ENCODE results near the gene STAT1.
"Not testable (repeated sequence)": the region's sequence is repeated elsewhere in the genome, so short reads cannot be mapped to it uniquely, and the experiment has no call there.

Gene STAT1

DNA sequence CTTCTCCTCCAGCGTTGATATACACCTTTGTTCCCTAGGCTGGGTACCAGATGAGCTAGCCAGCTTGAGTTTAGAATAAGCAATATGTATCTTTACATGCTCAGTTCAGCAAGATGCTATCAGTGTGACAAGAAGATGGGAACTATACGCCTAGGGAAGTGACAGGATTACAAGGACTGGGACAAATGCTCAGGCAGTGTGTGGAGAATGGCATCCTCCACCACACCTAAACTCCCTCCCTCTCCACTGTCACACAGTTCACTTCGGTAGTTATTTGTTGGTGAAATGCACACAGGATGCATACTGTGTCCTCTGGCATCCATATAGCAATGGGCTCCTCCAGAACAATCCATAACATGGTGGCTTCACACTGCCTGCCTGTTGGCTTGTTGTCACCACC lies 7.7 kb downstream of the STAT1 start:
- DNase-seq: no peak

DNA sequence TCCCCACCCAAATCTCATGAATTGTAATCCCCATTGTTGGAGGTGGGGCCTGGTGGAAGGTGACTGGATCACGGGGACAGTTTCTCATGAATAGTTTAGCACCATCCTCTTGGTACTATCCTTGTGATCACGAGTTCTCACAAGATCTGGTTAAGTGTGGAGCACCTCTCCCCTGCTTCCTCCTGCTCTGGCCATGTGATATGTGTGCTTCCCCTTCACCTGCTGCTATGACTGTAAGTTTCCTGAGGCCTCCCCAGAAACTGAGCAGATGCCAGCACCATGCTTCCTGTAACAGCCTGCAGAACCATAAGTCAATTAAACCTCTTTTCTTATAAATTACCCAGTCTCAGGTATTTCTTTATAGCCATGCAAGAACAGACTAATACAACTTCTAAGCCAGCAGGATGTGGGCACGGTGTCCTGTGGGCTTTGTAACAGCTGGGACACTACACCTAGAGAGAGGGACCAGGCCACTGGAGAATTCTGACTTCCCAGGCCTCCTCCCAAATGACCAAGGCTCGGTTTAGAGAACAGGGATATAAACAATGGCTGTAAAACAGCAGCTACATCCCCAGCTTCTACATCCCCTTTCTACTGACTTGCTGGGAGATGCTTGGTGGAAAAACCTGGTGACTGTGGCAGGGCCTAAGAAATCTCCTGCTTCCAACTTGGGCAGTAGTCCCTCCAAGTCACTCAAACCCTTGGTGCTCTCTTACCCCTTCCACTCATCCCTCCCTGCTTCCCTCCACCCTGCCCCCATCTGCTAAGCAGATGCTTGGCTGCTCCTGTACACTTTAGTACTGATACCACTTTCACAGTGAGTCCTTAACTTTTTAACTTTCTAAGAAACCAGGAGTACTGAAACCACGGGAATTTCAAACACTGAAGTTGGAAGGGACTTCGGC lies 10.3 kb downstream of the STAT1 start:
- DNase-seq: no peak

DNA sequence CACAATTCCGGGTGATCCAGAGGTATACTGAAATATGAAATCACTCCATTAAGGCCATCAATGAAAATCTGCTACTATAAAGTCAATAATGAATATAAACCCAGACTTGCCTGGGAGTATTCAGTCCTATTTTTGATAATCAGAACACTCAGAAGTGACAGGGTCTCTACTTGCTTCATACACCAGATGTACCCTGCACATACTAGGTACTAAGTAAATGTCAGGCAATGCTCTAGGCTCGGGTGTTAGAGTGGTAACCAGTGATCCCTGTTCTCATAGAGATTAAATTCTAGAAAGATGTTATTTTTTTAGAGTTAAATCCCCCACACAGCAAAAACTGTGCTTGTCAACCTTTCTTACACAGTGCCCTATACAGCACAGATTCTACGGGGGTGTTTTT lies 12.3 kb downstream of the STAT1 start:
- no peak for DNase-seq

GRCh38 chr2:191001032-191001431 lies 12.9 kb downstream of the STAT1 start:
- no peak for DNase-seq

DNA sequence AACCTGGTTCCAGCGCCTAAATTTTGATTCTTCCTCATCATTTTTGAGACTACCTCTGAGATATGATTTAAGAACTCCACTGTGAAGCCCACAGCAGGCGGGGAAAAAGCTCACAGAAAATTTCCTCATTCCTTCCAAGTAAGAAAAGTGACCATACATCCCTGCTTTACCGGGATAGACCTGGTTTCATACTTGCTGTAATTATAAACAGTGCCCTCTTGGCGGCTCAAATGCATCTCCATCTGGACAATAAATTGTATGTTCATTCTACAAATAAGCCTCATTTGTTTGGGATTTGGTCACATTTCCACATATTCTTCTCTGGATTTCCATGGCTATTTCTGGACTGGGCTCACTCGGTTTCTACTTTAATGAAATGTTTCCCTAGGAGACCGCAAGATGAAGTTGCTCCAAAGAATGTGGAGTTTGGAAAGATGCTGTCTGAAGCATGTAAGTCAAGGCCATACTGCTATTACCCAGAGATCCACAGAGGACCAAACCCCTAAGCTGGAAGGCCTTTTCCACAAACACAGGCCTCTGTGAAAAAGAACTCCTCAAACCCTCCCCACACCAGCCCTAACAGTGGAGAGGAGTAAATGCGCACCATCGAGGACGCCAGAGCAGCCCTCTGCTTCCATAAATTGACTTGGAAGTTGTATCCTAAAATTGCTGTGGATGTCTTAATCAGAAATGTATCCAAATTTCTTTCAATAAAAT lies 13.9 kb downstream of the STAT1 start:
- DNase-seq: no peak

DNA sequence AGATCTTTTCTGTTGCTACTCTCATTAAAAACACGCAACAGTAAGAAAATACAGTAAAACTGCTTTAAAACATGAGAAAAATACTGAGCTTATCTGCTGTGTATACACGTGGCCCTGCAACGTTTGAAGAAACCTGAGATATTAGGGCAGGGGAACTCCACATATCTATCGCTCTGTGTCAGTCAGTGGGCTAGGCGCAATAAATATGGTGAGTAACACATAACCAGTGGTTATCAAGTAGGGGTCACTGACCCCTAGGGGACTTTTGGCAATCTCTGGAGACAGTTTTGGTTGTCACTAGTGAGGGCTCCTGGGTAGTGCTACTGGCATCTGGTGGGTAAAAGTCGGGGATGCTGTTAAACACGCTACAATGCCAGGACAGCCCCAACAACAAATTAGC lies 14.9 kb downstream of the STAT1 start:
- no peak for DNase-seq

- DNase-seq: no peak
Observed at GRCh38 chr2:190997526-190998113, 16.4 kb downstream of the STAT1 start.

- no peak for DNase-seq
Observed at GRCh38 chr2:190996947-190997346, 17.0 kb downstream of the STAT1 start.

GRCh38 chr2:190996338-190996946 lies 17.5 kb downstream of the STAT1 start:
- DNase-seq: no peak

DNA sequence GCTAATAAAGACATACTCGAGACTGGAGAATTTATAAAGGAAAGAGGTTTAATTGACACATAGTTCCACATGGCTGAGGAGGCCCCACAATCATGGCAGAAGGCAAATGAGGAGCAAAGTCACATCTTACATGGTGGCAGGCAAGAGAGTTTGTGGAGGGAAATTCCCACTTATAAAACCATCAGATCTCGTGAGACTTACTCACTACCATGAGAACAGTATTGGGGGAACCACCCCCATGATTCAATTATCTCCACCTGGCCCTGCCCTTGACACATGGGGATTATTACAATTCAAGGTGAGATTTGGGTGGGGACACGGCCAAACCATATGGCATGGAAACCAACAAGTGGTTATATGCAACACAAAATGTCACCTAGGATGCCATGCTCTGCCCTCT lies 18.7 kb downstream of the STAT1 start:
- DNase-seq: not testable (repeated sequence)

GRCh38 chr2:190994148-190994547 lies 19.8 kb downstream of the STAT1 start:
- no peak for DNase-seq

GRCh38 chr2:190993292-190993643 lies 20.7 kb downstream of the STAT1 start:
- no peak for DNase-seq

- no peak for DNase-seq
Observed at GRCh38 chr2:190990132-190990531, 23.8 kb downstream of the STAT1 start.

GRCh38 chr2:190988910-190989309 lies 25.1 kb downstream of the STAT1 start:
- no peak for DNase-seq

DNA sequence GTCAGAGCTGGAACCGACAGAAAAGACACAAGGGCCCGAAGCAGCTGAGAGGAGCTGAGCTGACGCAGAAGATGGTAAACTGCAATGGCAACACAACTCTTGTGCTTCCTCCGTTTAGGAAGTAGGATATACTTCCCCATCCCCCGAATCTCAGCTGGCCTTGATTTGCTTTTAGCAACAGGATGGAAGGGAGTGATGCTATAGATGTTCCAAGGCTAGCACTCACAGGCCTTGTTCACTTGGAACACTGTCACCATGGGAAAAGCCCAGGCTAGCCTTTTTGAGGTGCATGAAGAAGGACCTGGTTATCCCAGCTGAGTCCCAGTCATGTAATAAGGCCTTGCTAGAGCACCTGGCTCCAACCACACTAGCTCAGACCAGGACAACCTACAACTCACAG lies 26.0 kb downstream of the STAT1 start:
- DNase-seq: no peak

- DNase-seq: no peak
Observed at GRCh38 chr2:190987116-190987515, 26.9 kb downstream of the STAT1 start.

DNA sequence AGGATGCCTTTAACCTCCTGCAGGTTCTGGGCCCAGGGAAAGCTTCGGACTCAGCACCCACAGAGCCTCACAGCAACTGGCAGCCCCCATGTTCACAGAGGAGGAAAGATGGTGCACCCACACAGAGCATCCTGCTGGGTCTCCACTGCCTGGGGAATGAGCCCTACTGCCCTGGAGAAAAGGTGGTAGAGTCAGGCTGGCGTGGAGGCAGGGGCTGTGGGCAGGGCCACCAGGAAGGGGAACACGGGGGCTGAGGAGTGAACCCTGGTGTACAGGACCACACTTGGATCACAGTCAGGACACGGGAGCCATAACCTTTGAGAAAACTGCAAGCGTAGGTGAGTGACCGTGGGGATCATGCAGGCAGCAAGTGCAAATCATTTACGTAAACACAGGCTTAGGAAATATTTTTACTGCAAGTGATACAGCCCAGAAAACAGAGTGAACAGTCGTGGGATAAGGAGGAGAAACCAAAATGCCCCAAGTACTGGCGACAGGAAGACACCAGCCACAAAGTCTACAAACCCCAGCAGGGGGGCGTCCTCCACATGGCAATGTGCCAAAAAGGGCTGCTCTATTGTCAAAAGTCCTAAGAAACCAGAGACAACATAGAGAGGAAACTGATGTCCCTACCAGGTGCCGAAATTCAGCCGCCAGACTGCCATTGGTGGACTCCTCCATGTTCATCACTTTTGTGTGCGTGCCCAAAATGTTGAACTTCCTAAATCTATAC lies 27.6 kb downstream of the STAT1 start:
- no peak for DNase-seq

DNA sequence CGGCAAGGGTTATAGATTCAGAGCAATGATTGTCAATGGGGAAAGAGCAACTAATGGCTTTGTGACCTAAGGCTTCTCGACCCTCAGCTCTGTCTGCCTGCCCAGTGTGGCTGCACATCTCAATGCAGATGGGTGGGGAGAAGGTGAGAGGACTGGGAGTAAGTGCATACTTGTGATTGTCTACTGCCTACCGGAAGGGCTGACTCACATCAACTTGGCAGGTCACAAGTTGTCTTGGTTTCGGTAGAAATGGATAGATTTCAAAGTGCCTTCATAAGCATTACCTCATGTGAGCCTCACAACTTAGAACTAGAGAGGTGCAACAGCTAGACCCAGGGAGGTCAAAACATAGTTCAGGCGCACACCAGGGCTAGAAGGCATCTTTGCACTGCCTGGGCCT lies 29.4 kb downstream of the STAT1 start:
- no peak for DNase-seq

GRCh38 chr2:190982262-190983034 lies 31.5 kb downstream of the STAT1 start:
- no peak for DNase-seq

DNA sequence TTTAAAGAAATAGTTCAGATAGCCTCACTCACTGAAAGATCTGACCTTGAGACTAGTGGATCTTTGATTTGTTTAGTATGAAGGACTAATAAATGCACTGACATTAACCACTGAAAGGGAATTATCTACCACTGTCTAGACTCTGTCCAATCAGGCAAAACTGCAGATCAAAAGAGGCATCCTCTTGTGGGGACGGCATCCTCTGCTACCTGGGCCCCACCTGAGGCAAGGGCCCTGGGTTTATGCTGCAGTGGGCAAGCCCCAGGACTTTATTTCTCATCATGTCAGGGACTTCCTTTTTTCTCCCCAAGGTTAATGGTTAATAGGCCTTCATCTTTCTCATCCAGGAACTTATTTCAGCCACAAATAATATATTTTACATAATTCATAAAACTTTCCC lies 32.2 kb downstream of the STAT1 start:
- DNase-seq: no peak

GRCh38 chr2:190981333-190981732 lies 32.6 kb downstream of the STAT1 start:
- no peak for DNase-seq

- DNase-seq: no peak
Observed at GRCh38 chr2:190980630-190981209, 33.3 kb downstream of the STAT1 start.
